Mucosa of rectum (tissue), 2 donors: ENCODE measurements around the gene CYP26B1.

Source experiments
- H3K27ac ChIP-seq, 2 donors: one replicate each; pipeline ENCODE4 v1.7.0; 2013; ENCODE audit warnings: inconsistent platforms in 2 of 2, low read depth in 2 of 2, low read length in 2 of 2
- H3K27me3 ChIP-seq, 2 donors: one replicate each; pipeline ENCODE4 v1.7.0; 2013; ENCODE audit warnings: low read length in 2 of 2; ENCODE audit not compliant: control insufficient read depth in 2 of 2, insufficient read depth in 2 of 2
- H3K36me3 ChIP-seq, 2 donors: one replicate each; pipeline ENCODE4 v1.7.0; 2013; ENCODE audit warnings: low read length in 2 of 2; ENCODE audit not compliant: control insufficient read depth in 2 of 2, insufficient read depth in 2 of 2
- H3K4me1 ChIP-seq, 2 donors: one replicate each; pipeline ENCODE4 v1.7.0; 2013; ENCODE audit warnings: low read length in 2 of 2, mild to moderate bottlenecking in 1 of 2; ENCODE audit not compliant: control insufficient read depth in 2 of 2, insufficient read depth in 2 of 2
- H3K4me3 ChIP-seq, 2 donors: one replicate each; pipeline ENCODE4 v1.7.0; 2013; ENCODE audit warnings: low read length in 2 of 2
- H3K9ac ChIP-seq, 2 donors: one replicate each; pipeline ENCODE4 v1.7.0; 2013; ENCODE audit warnings: low read length in 2 of 2, low read depth in 1 of 2, mild to moderate bottlenecking in 1 of 2
- H3K9me3 ChIP-seq, 2 donors: one replicate each; pipeline ENCODE4 v1.7.0; 2013; ENCODE audit warnings: low read length in 2 of 2; ENCODE audit not compliant: control insufficient read depth in 2 of 2
- donor health status: healthy.
- donor health status: Normal muscosa, but diverticular disease.

Gene CYP26B1

GRCh38 chr2:72084584-72084976 is 63.1 kb downstream of the CYP26B1 start:
- Histone ChIP-seq H3K27ac (no peak overlapping the region), H3K27me3 (no peaks in the 10 kb centered on the region), H3K4me3 (no peak overlapping the region), H3K9ac (no peak overlapping the region), H3K4me1 (peaks cover 2 to 3% of the 10 kb centered on the region in 2 donors), H3K9me3 (no peaks in the 10 kb centered on the region), H3K36me3 (no peaks in the 10 kb centered on the region)

- Histone ChIP-seq H3K9ac (no peak overlapping the region), H3K36me3 (no peaks in the 10 kb centered on the region), H3K4me1 (peaks cover 2 to 3% of the 10 kb centered on the region in 2 donors), H3K27me3 (no peaks in the 10 kb centered on the region), H3K4me3 (no peak overlapping the region), H3K27ac (no peak overlapping the region), H3K9me3 (no peaks in the 10 kb centered on the region)
Measured at GRCh38 chr2:72083751-72084583, 63.7 kb downstream of the CYP26B1 start.

GRCh38 chr2:72082887-72083286 is 64.8 kb downstream of the CYP26B1 start:
- H3K36me3 ChIP-seq = no peaks in the 10 kb centered on the region
- H3K27ac ChIP-seq = no peak overlapping the region

GRCh38 chr2:72082021-72082601 is 65.6 kb downstream of the CYP26B1 start:
- Histone ChIP-seq H3K9me3 (no peaks in the 10 kb centered on the region), H3K27me3 (no peaks in the 10 kb centered on the region), H3K36me3 (no peaks in the 10 kb centered on the region), H3K9ac (no peak overlapping the region), H3K4me3 (no peak overlapping the region), H3K4me1 (peaks cover 2 to 3% of the 10 kb centered on the region in 2 donors), H3K27ac (no peak overlapping the region)

More at GRCh38 chr2:72082887-72083286, 64.8 kb downstream of the CYP26B1 start:
- no peaks in the 10 kb centered on the region for H3K27me3 ChIP-seq
- H3K9me3 ChIP-seq = no peaks in the 10 kb centered on the region
- no peak overlapping the region for H3K4me3 ChIP-seq
- no peak overlapping the region for H3K9ac ChIP-seq
- peaks cover 2 to 3% of the 10 kb centered on the region in 2 donors for H3K4me1 ChIP-seq

GRCh38 chr2:72081451-72081850 is 66.2 kb downstream of the CYP26B1 start:
- no peaks in the 10 kb centered on the region for H3K36me3 ChIP-seq
- H3K9ac ChIP-seq = no peak overlapping the region
- H3K27me3 ChIP-seq = no peaks in the 10 kb centered on the region
- H3K4me3 ChIP-seq = no peak overlapping the region
- H3K9me3 ChIP-seq = no peaks in the 10 kb centered on the region
- peaks cover 2 to 3% of the 10 kb centered on the region in 2 donors for H3K4me1 ChIP-seq
- no peak overlapping the region for H3K27ac ChIP-seq

- Histone ChIP-seq H3K9me3 (no peaks in the 10 kb centered on the region), H3K4me3 (no peak overlapping the region), H3K4me1 (peaks cover 2 to 3% of the 10 kb centered on the region in 2 donors), H3K27ac (no peak overlapping the region), H3K27me3 (no peaks in the 10 kb centered on the region), H3K36me3 (no peaks in the 10 kb centered on the region), H3K9ac (no peak overlapping the region)
Measured at GRCh38 chr2:72080286-72081145, 67.1 kb downstream of the CYP26B1 start.
